HG02623 (cell line): ENCODE results near the gene XNDC1N.
"Not testable (repeated sequence)": the region's sequence is repeated elsewhere in the genome, so short reads cannot be mapped to it uniquely, and the experiment has no call there.

ENCODE experiments used
- ATAC-seq: cut with Tn5 transposase; IDR thresholded peaks from one replicate; pipeline ENCODE4 v1.9.1; 2021; ENCODE audit warnings: moderate library complexity; ENCODE audit not compliant: unreplicated experiment

XNDC1N gene

DNA sequence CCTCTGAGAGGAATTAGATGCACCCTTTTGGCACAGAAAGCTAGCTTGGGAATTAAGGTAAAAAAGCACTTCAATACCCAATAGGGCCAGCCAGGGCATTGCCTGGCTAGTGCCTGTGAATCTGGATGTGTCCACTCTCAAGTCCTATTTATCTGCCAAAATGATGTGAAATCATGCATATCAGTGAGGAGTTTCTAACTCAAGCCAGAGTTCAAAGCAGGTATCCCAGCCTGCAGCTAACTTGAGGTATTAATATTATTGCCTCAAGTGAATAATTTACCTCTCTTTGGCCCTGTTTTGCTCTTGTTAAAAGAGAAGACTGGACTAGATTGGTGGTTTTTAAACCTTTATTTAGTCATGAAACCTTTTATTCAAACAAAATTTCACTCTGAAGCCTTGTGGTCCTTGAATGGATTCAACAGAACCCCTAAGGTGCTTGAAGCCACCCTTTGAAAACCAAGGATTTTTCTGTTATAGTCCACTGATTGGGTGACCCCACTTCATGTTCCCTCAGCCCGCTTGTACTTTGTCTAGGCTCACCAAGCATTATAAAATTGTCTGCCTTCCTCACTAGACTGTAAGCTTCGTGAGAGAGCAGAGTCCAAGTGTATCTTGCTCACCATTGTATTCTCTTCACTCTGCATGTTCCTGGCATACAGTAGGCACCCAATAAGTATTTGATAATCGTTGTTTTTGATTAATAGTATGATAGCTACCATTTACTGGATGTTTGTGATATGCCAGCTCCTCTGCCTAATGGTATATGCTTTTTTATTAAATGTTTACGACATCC, 4.9 kb upstream of the XNDC1N start:
- ATAC-seq: no peak

GRCh38 chr11:71931245-71931602, 2.8 kb upstream of the XNDC1N start:
- no peak for ATAC-seq

DNA sequence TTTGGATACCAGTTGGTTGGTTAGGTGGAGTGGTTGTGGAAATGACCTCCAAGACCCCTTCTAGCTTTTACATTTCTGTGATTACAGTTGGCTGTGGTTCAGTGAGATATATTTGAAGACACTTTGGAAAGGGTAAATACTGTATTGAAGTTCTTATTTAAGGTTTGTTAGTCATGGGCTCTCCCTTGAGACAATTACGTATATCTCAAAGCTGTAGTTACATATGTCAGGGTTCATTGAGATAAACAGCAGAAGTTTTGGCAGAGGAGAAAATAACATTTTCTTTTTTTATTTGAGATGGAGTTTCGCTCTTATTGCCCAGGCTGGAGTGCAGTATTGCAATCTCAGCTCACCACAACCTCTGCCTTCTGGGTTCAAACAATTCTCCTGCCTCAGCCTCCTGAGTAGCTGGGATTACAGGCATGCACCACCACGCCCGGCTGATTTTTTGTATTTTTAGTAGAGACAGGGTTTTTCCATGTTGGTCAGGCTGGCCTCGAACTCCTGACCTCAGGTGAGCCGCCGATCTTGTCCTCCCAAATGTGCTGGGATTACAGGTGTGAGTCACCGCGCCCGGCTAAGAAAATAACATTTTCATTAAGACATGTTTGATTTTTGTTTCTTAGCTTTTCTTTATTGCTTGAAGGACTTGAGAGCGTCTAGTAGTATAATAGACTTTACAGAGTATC, 2.3 kb upstream of the XNDC1N start:
- no peak for ATAC-seq

DNA sequence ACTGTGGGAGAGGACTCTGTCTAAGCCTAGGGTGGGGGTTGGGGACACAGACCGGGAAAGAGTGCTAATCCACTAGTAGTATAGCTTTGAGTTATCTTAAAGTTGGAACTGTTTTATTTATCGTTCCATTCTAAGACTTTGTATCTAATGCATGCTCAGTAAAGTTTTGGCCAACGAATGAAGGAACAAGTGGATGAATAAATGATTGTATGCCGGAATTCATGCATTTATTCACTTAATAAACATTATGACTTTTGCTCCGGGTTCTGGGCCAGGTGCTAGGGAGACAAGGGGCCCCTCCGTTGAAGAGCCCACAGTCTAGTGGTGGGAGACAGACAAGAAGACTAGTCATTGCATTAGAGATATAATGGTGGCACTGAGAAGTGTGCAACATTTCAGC, 1.1 kb upstream of the XNDC1N start:
- ATAC-seq: no peak

- ATAC-seq: peak; percentile 72
These were observed 496 bp upstream of the XNDC1N start, which contains the start of gene RNF121 for GRCh38 chr11:71928737-71929443. Gene RNF121, plus strand, starts transcription at chr11:71929046. Its CDS starts 16 bp downstream, at chr11:71929062.

DNA sequence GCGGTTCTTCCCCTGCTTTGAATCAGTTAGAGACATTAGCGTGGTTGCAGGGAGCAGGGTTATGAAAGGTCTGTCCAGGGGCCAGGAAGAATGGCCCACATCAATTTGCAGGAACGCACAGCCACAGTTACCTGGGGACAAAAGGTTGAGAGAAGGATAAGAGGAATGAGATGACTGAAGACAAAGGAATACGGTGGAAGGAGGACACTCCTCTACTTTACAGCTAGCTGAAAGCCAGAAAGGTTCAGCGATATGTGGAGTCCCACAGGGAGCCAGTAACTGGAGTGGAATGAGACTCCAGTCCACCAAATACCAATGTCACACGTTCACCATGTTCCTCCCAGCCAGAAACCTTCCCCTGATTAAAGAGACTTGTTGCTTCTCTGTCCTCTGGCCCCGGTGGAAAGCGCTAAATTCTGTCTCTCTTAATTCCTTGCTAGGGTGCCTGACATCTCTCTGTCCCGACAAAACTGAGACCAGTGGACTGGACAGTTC, 10.7 kb downstream of the XNDC1N start:
- no peak for ATAC-seq

GRCh38 chr11:71914617-71915189, 13.7 kb downstream of the XNDC1N start:
- no peak for ATAC-seq

DNA sequence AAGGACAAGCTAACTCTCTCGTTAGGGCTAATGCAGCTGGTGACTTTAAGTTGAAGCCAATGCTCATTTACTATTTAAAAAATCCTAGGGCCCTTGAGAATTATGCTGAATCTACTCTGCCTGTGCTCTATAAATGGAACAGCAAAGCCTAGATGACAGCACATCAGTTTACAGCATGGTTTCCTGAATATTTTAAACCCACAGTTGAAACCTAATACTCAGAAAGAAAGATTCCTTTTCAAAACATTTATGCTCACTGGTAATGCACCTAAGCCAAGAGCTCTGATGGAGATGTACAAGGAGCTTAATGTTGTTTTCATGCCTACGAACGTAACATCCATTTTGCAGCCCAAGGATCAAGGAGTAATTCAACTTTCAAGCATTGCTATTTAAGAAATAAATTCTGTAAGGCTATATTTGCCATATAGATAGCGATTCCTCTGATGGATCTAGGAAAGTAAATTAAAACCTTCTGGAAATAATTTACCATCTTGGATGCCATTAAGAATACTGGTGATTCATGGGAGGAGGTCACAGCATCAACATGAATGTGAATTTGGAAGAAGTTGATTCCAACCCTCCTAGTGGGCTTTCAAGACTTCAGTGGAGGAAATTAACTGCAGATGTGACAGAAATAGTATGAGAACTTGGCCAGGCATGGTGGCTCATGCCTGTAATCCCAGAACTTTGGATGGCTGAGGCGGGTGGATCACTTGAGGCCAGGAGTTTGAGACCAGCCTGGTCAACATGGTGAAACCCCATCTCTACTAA, 14.5 kb downstream of the XNDC1N start:
- ATAC-seq: no peak

DNA sequence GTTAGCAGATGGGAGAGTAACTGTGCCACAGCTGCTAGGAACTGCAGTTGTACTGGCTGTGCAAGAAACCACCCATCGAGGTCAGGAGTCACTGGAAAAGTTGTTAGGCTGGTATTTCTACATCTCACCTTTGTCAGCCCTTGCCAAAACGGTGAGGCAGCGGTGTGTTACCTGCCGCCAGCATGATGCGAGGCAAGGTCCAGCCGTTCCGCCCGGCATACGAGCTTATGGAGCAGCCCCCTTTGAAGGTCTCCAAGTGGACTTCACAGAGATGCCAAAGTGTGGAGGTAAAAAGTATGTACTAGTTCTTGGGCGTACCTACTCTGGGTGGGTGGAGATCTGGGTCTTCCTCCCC, 16.4 kb downstream of the XNDC1N start:
- ATAC-seq: not testable (repeated sequence)

GRCh38 chr11:71911321-71911985, 16.9 kb downstream of the XNDC1N start:
- not testable (repeated sequence) for ATAC-seq

DNA sequence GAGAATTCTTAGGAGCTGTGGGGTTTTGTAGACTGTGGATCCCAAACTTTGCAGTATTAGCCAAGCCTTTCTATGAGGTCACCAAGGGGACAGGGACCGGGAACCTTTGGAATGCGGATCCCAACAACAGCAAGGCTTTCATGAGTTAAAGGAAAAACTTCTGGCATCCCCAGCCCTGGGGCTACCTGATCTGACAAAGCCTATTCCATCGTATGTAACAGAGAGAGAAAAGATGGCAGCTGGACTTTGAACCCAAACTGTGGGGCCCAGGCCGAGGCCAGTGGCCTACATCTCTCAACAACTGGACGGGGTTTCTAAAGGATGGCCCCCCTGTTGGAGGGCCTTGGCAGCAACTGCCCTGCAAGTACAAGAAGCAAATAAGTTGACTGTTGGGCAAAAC, 17.6 kb downstream of the XNDC1N start:
- ATAC-seq: not testable (repeated sequence)

GRCh38 chr11:71908218-71908617, 20.2 kb downstream of the XNDC1N start:
- ATAC-seq: no peak

- ATAC-seq: not testable (repeated sequence)
These were observed 27.3 kb downstream of the XNDC1N start for GRCh38 chr11:71901137-71901536.

GRCh38 chr11:71895961-71896360, 32.4 kb downstream of the XNDC1N start:
- no peak for ATAC-seq

DNA sequence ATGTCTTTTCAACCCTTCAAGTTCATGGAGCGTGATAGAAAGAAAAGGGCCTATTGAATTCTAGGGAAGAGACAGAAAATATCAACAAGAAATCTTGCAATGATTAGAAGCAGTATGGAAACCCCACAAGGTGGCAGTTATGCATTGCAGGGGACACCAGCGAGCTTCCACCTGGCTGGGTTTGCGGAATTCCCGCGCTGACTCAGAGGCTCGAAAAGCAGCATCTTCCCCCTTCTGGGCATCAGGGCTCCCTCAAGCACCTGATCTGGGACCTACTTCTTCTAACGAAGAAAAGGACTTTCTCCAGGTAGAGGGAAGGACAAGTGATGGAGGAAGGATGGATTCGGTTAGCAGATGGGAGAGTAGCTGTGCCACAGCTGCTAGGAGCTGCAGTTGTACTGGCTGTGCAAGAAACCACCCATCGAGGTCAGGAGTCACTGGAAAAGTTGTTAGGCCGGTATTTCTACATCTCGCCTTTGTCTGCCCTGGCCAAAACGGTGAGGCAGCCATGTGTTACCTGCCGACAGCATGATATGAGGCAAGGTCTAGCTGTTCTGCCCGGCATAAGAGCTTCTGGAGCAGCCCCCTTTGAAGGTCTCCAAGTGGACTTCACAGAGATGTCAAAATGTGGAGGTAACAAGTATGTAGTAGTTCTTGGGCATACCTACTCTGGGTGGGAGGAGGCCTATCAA, 39.1 kb downstream of the XNDC1N start:
- not testable (repeated sequence) for ATAC-seq

DNA sequence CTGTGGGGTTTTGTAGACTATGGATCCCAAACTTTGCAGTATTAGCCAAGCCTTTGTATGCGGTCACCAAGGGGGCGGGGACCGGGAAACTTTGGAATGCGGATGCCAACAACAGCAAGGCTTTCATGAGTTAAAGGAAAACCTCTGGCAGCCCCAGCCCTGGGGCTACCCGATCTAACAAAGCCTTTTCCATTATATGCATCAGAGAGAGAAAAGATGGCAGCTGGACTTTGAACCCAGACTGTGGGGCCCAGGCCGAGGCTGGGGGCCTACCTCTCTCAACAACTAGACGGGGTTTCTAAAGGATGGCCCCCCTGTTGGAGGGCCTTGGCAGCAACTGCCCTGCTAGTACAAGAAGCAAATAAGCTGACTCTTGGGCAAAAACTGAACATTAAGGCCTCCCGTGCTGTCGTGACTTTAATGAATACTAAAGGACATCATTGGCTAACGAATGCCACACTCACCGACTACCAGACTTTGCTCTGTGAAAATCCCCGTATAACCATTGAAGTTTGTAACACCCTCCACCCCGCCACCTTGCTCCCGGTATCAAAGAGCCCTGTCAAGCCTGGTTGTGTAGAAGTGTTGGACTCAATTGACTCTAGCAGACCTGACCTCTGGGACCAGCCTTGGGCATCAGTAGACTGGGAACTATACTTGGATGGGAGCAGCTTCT, 39.9 kb downstream of the XNDC1N start:
- not testable (repeated sequence) for ATAC-seq

DNA sequence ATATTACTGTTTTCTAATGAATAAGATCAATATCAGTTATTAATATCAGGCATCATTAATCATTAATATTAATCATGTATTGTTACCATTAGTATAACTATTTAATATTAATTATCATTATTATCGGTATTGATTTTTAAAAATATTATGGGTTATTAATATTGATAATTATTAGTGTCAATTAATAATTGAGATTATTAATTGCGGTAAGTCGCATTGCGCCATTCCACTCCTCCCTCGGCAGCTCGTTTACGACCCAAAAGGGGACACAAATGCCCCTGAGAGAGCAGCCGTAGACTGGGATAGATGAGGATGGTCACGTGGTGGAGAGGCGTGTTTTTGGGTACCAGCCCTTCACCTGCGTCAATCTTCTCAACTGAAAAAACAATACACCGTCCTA, 42.6 kb downstream of the XNDC1N start:
- ATAC-seq: not testable (repeated sequence)
